Neural cell (in vitro differentiated cells): ENCODE data around the gene CSMD2.

Experiments used
- EP300 ChIP-seq: fragments of 450-650 bp; conservative IDR thresholded peaks from 2 replicates; pipeline ENCODE4 v1.6.1; 2014; ENCODE audit warnings: antibody characterized with exemption, mild to moderate bottlenecking, moderate library complexity; ENCODE audit not compliant: poor library complexity, severe bottlenecking
- EZH2 ChIP-seq: fragments of 200-600, 300-800 bp; shearing (Covaris generic), sonication (generic); IDR thresholded peaks from 2 replicates; pipeline ENCODE4 v1.6.1; 2014; ENCODE audit warnings: antibody characterized with exemption, low read length, borderline replicate concordance, mild to moderate bottlenecking; ENCODE audit not compliant: insufficient read depth, poor library complexity, severe bottlenecking
- POLR2AphosphoS5 ChIP-seq: IDR thresholded peaks from 2 replicates; pipeline ENCODE4 v1.6.1; 2012
- RAD21 ChIP-seq: fragments of 450-650 bp; conservative IDR thresholded peaks from 2 replicates; pipeline ENCODE4 v1.6.1; 2014; ENCODE audit warnings: antibody characterized with exemption, mild to moderate bottlenecking, moderate library complexity
- SMC3 ChIP-seq: fragments of 450-650 bp; conservative IDR thresholded peaks from 2 replicates; pipeline ENCODE4 v1.6.1; 2014; ENCODE audit warnings: antibody characterized with exemption, mild to moderate bottlenecking, moderate library complexity; ENCODE audit not compliant: poor library complexity
- TAF1 ChIP-seq: IDR thresholded peaks from 2 replicates; pipeline ENCODE4 v1.6.1; 2012; ENCODE audit warnings: low read depth
- TF ChIP-seq, protein P1 (sequence below): fragments of 450-650 bp; IDR thresholded peaks from 2 replicates; pipeline ENCODE4 v1.5.1; 2014; ENCODE audit warnings: antibody characterized with exemption, mild to moderate bottlenecking, moderate library complexity; ENCODE audit not compliant: poor library complexity, severe bottlenecking

GRCh38 chr1:33670567-33670966 lies 494.5 kb downstream of the CSMD2 start:
- TF ChIP-seq EP300, result no peak
- TF ChIP-seq POLR2AphosphoS5, result no peak
- TF ChIP-seq, protein P1, sequence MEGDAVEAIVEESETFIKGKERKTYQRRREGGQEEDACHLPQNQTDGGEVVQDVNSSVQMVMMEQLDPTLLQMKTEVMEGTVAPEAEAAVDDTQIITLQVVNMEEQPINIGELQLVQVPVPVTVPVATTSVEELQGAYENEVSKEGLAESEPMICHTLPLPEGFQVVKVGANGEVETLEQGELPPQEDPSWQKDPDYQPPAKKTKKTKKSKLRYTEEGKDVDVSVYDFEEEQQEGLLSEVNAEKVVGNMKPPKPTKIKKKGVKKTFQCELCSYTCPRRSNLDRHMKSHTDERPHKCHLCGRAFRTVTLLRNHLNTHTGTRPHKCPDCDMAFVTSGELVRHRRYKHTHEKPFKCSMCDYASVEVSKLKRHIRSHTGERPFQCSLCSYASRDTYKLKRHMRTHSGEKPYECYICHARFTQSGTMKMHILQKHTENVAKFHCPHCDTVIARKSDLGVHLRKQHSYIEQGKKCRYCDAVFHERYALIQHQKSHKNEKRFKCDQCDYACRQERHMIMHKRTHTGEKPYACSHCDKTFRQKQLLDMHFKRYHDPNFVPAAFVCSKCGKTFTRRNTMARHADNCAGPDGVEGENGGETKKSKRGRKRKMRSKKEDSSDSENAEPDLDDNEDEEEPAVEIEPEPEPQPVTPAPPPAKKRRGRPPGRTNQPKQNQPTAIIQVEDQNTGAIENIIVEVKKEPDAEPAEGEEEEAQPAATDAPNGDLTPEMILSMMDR, result no peak
- TF ChIP-seq EZH2, result no peak
- TF ChIP-seq RAD21, result no peak
- no peak for TF ChIP-seq TAF1
- TF ChIP-seq SMC3, result no peak
